ENCODE results near the gene PLA2G2C.

DNA sequence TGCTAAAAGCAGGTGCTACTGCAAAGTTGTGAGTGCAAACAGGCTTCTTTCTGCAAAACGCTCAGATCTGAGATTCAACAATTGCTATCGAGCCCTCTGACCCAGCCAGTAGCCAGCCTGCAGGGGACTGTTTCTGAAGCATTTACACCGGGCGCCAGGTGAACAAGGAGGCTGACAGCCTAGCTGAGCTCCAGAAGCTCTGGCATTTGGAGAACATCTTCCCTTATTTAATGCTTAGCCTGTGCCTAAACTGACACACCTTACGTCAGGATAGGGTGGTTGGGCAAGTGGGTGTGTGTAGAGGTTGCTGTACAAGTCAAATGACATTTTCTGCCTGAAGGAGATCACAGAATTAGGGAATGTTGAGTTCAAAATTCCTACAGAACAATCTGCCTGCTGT lies 15.8 kb upstream of the PLA2G2C start:
- TF ChIP-seq, protein P1, sequence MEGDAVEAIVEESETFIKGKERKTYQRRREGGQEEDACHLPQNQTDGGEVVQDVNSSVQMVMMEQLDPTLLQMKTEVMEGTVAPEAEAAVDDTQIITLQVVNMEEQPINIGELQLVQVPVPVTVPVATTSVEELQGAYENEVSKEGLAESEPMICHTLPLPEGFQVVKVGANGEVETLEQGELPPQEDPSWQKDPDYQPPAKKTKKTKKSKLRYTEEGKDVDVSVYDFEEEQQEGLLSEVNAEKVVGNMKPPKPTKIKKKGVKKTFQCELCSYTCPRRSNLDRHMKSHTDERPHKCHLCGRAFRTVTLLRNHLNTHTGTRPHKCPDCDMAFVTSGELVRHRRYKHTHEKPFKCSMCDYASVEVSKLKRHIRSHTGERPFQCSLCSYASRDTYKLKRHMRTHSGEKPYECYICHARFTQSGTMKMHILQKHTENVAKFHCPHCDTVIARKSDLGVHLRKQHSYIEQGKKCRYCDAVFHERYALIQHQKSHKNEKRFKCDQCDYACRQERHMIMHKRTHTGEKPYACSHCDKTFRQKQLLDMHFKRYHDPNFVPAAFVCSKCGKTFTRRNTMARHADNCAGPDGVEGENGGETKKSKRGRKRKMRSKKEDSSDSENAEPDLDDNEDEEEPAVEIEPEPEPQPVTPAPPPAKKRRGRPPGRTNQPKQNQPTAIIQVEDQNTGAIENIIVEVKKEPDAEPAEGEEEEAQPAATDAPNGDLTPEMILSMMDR (IDR thresholded peaks at IDR 0.05) = no peak
- TF ChIP-seq POLR2A (IDR thresholded peaks at IDR 0.05) = no peak
